Smooth muscle cell (in vitro differentiated cells): ENCODE data around the gene NBR1. TPM values are rescaled to one million over a fixed set of nuclear protein-coding genes. Genes with fewer than 3 reads are reported as not detected.

Experiments
- DNase-seq: peaks from one replicate; lab custom pipeline; 2025; ENCODE audit not compliant: unreplicated experiment; lab: John Stamatoyannopoulos, UW
- H2AFZ ChIP-seq: fragments of 200-600 bp; sonication (generic); 2 replicates; pipeline ENCODE4 v1.6.0; 2016; ENCODE audit warnings: antibody characterized with exemption, low read depth, mild to moderate bottlenecking
- H3F3A ChIP-seq: fragments of 200-600 bp; sonication (generic); 2 replicates; pipeline ENCODE4 v1.6.0; 2017; ENCODE audit warnings: antibody characterized with exemption, low read depth
- H3K27ac ChIP-seq: fragments of 200-600 bp; sonication (generic); 2 replicates; pipeline ENCODE4 v1.5.1; 2016; ENCODE audit warnings: low read depth, mild to moderate bottlenecking
- H3K27me3 ChIP-seq: fragments of 200-600 bp; sonication (generic); 2 replicates; pipeline ENCODE4 v1.6.1; 2016; ENCODE audit warnings: low read depth, mild to moderate bottlenecking
- H3K36me3 ChIP-seq: fragments of 200-600 bp; sonication (generic); 2 replicates; pipeline ENCODE4 v1.5.1; 2016; ENCODE audit warnings: low read depth
- H3K4me1 ChIP-seq: fragments of 200-600 bp; sonication (generic); 2 replicates; pipeline ENCODE4 v1.5.1; 2016; ENCODE audit warnings: low read depth
- H3K4me2 ChIP-seq: fragments of 200-600 bp; sonication (generic); 2 replicates; pipeline ENCODE4 v1.6.0; 2016; ENCODE audit warnings: mild to moderate bottlenecking
- H3K4me3 ChIP-seq: fragments of 200-600 bp; sonication (generic); 2 replicates; pipeline ENCODE4 v1.5.1; 2016; ENCODE audit warnings: mild to moderate bottlenecking
- H3K79me2 ChIP-seq: fragments of 200-600 bp; sonication (generic); 2 replicates; pipeline ENCODE4 v1.6.0; 2016; ENCODE audit warnings: low read depth, mild to moderate bottlenecking
- H3K9ac ChIP-seq: fragments of 200-600 bp; sonication (generic); 2 replicates; pipeline ENCODE4 v1.6.0; 2016; ENCODE audit warnings: low read depth
- H3K9me3 ChIP-seq: fragments of 200-600 bp; sonication (generic); replicated peaks from 2 replicates; pipeline ENCODE4 v1.5.1; 2016; ENCODE audit warnings: low read depth
- H4K20me1 ChIP-seq: fragments of 200-600 bp; sonication (generic); 2 replicates; pipeline ENCODE4 v1.6.0; 2016; ENCODE audit warnings: low read depth
- CTCF ChIP-seq: fragments of 200-600 bp; sonication (generic); IDR thresholded peaks from 2 replicates; pipeline ENCODE4 v1.5.1; 2017; ENCODE audit warnings: borderline replicate concordance, mild to moderate bottlenecking, antibody characterized with exemption; ENCODE audit not compliant: insufficient read depth, poor library complexity, severe bottlenecking
- WGBS: methylation state at CpG from one replicate; pipeline ENCODE4 v1.1.7; 2016; ENCODE audit warnings: low lambda C conversion rate; 5-methylcytosine and 5-hydroxymethylcytosine counted together
- polyA plus RNA-seq: library from polyadenylated mRNA; unstranded; fragments of >200 nt; fragmentation: Nextera tagmentation; extraction: Ambion mirVana; gene quantifications from 2 replicates; pipeline ENCODE4 v1.2.1, GENCODE V29; 2016
- total RNA-seq: library from RNA; depleted of rRNA; stranded (reverse); fragments of >200 nt; gene quantifications from 2 replicates; pipeline ENCODE4 v1.2.3, GENCODE V29; 2014

NBR1 gene
- total and polyA plus RNA-seq, 2 experiments from 2014 or later: 43.5 to 73.9 TPM

GRCh38 chr17:43140396-43141332 is 30.4 kb upstream of the NBR1 start:
- H3K4me3 ChIP-seq: no peak overlapping the region
- no peaks in the 10 kb centered on the region for H3K79me2 ChIP-seq
- no peaks in the 10 kb centered on the region for H3K4me1 ChIP-seq
- WGBS: 95% methylated on average over 11 of the region's 11 CpGs
- H3K27ac ChIP-seq: no peak overlapping the region
- TF ChIP-seq CTCF: no peak
- H3K36me3 ChIP-seq: no peaks in the 10 kb centered on the region
- no peak overlapping the region for H2AFZ ChIP-seq
- H3K27me3 ChIP-seq: no peaks in the 10 kb centered on the region
- no peak overlapping the region for H3K9ac ChIP-seq
- H4K20me1 ChIP-seq: no peaks in the 10 kb centered on the region
- no peak for DNase-seq
- no peaks in the 10 kb centered on the region for H3K9me3 ChIP-seq
- H3F3A ChIP-seq: no peaks in the 10 kb centered on the region
- H3K4me2 ChIP-seq: no peak overlapping the region

GRCh38 chr17:43142153-43142552 is 28.9 kb upstream of the NBR1 start:
- Histone ChIP-seq H3K4me3 (no peak overlapping the region), H3K27ac (no peak overlapping the region), H3K4me2 (no peak overlapping the region), H3K9ac (no peak overlapping the region), H3K79me2 (no peaks in the 10 kb centered on the region), H3K36me3 (no peaks in the 10 kb centered on the region), H2AFZ (no peak overlapping the region), H3K9me3 (no peaks in the 10 kb centered on the region), H3K27me3 (no peaks in the 10 kb centered on the region), H3F3A (no peaks in the 10 kb centered on the region), H4K20me1 (no peaks in the 10 kb centered on the region), H3K4me1 (no peaks in the 10 kb centered on the region)
- 94% methylated on average over 5 of the region's 5 CpGs for WGBS
- no peak for DNase-seq
- no peak for TF ChIP-seq CTCF

GRCh38 chr17:43143201-43143600 is 27.8 kb upstream of the NBR1 start:
- Histone ChIP-seq H3K9ac (no peak overlapping the region), H3K4me3 (no peak overlapping the region), H3K27ac (no peak overlapping the region), H2AFZ (no peak overlapping the region), H3K4me2 (no peak overlapping the region), H3K27me3 (no peaks in the 10 kb centered on the region), H3K4me1 (no peaks in the 10 kb centered on the region), H3F3A (no peaks in the 10 kb centered on the region), H4K20me1 (no peaks in the 10 kb centered on the region), H3K9me3 (no peaks in the 10 kb centered on the region), H3K36me3 (no peaks in the 10 kb centered on the region), H3K79me2 (no peaks in the 10 kb centered on the region)
- no peak for TF ChIP-seq CTCF
- 96% methylated on average over 5 of the region's 5 CpGs for WGBS
- DNase-seq: no peak
